Neural progenitor cell (in vitro differentiated cells): ENCODE measurements around the gene PARD6A. TPM values are rescaled to one million over a fixed set of nuclear protein-coding genes. Genes with fewer than 3 reads are reported as not detected.

Experiments used
- DNase-seq: peaks from one replicate; pipeline ENCODE4 v3.0.0-alpha.2; 2016; ENCODE audit warnings: low spot score
- H2AFZ ChIP-seq: fragments of 200-600 bp; sonication (generic); replicated peaks from 2 replicates; pipeline ENCODE4 v1.6.1; 2016; ENCODE audit warnings: antibody characterized with exemption
- H3F3A ChIP-seq: fragments of 200-600 bp; sonication (generic); 2 replicates; pipeline ENCODE4 v1.6.1; 2016; ENCODE audit warnings: antibody characterized with exemption, low read depth
- H3K27ac ChIP-seq: fragments of 200-600 bp; sonication (generic); 2 replicates; pipeline ENCODE4 v1.5.1; 2016; ENCODE audit warnings: mild to moderate bottlenecking
- H3K27me3 ChIP-seq: fragments of 200-600 bp; sonication (generic); 2 replicates; pipeline ENCODE4 v1.6.1; 2016; ENCODE audit warnings: mild to moderate bottlenecking, moderate library complexity
- H3K36me3 ChIP-seq: fragments of 200-600 bp; sonication (generic); 2 replicates; pipeline ENCODE4 v1.5.1; 2016
- H3K4me1 ChIP-seq: fragments of 200-600 bp; sonication (generic); 2 replicates; pipeline ENCODE4 v1.6.1; 2016; ENCODE audit warnings: mixed run types
- H3K4me2 ChIP-seq: fragments of 200-600 bp; sonication (generic); 2 replicates; pipeline ENCODE4 v1.6.1; 2016
- H3K4me3 ChIP-seq: fragments of 200-600 bp; sonication (generic); 2 replicates; pipeline ENCODE4 v1.5.1; 2016
- H3K79me2 ChIP-seq: fragments of 200-600 bp; sonication (generic); 2 replicates; pipeline ENCODE4 v1.6.1; 2016; ENCODE audit warnings: low read depth
- H3K9ac ChIP-seq: fragments of 200-600 bp; sonication (generic); 2 replicates; pipeline ENCODE4 v1.6.1; 2016
- H3K9me3 ChIP-seq: fragments of 200-600 bp; sonication (generic); 2 replicates; pipeline ENCODE4 v1.5.1; 2016; ENCODE audit warnings: low read depth
- H4K20me1 ChIP-seq: fragments of 200-600 bp; sonication (generic); 2 replicates; pipeline ENCODE4 v1.6.1; 2016; ENCODE audit warnings: low read depth
- H3K27ac Mint-ChIP-seq: 3 replicates; pipeline ENCODE4 v1.8.0; 2021; ENCODE audit warnings: mixed read lengths
- H3K27me3 Mint-ChIP-seq: 2 replicates; pipeline ENCODE4 v1.8.0; 2022; ENCODE audit warnings: low read depth, mild to moderate bottlenecking, inconsistent platforms, moderate library complexity, mixed read lengths; ENCODE audit not compliant: insufficient read depth
- H3K36me3 Mint-ChIP-seq: 3 replicates; pipeline ENCODE4 v1.8.0; 2021; ENCODE audit warnings: mixed read lengths
- H3K4me1 Mint-ChIP-seq: 3 replicates; pipeline ENCODE4 v1.8.0; 2021; ENCODE audit warnings: mixed read lengths
- H3K4me3 Mint-ChIP-seq: 3 replicates; pipeline ENCODE4 v1.8.0; 2021; ENCODE audit warnings: mild to moderate bottlenecking, moderate library complexity, mixed read lengths
- H3K9me3 Mint-ChIP-seq: 3 replicates; pipeline ENCODE4 v1.8.0; 2020; ENCODE audit warnings: mixed read lengths
- CTCF ChIP-seq: fragments of 200-600 bp; sonication (generic); IDR thresholded peaks from 2 replicates; pipeline ENCODE4 v1.5.1; 2017; ENCODE audit warnings: antibody characterized with exemption, mild to moderate bottlenecking
- EZH2 ChIP-seq: fragments of 200-600 bp; sonication (generic); IDR thresholded peaks from 2 replicates; pipeline ENCODE4 v1.6.1; 2017; ENCODE audit warnings: antibody characterized with exemption, mild to moderate bottlenecking, moderate library complexity
- EZH2phosphoT487 ChIP-seq: fragments of 200-600 bp; sonication (generic); IDR thresholded peaks from 2 replicates; pipeline ENCODE4 v1.6.1; 2017; ENCODE audit warnings: antibody characterized with exemption
- total RNA-seq: library from RNA; depleted of rRNA; stranded (reverse); fragments of >200 nt; gene quantifications from 2 replicates; pipeline ENCODE4 v1.2.3, GENCODE V29; 2015; ENCODE audit warnings: low replicate concordance

The PARD6A gene
- total RNA-seq, 1 donor from 2014 or later: 2.7 TPM

- Histone ChIP-seq H3K4me3 (no peak overlapping the region), H4K20me1 (peaks cover 30% of the 10 kb centered on the region), H3K4me1 (no peaks in the 10 kb centered on the region), H3K36me3 (no peaks in the 10 kb centered on the region), H3K9me3 (no peaks in the 10 kb centered on the region), H3F3A (no peaks in the 10 kb centered on the region), H3K4me2 (no peak overlapping the region), H3K9ac (no peak overlapping the region), H3K27ac (no peak overlapping the region), H3K79me2 (peaks cover 86% of the 10 kb centered on the region), H3K27me3 (no peaks in the 10 kb centered on the region), H2AFZ (no peak overlapping the region)
- Mint-ChIP-seq H3K4me3 (no peak overlapping the region), H3K9me3 (no peaks in the 10 kb centered on the region), H3K27me3 (no peaks in the 10 kb centered on the region), H3K36me3 (peaks cover 7% of the 10 kb centered on the region), H3K27ac (no peak overlapping the region), H3K4me1 (peaks cover 7% of the 10 kb centered on the region)
- no peak for DNase-seq
- no peak for TF ChIP-seq CTCF
- no peak for TF ChIP-seq EZH2phosphoT487
- TF ChIP-seq EZH2: no peak
Observed at GRCh38 chr16:67704110-67704509, 43.4 kb downstream of the PARD6A start.

- Mint-ChIP-seq H3K27me3 (no peaks in the 10 kb centered on the region), H3K27ac (no peak overlapping the region), H3K9me3 (no peaks in the 10 kb centered on the region), H3K4me1 (no peaks in the 10 kb centered on the region), H3K4me3 (no peak overlapping the region), H3K36me3 (peaks cover 16% of the 10 kb centered on the region)
- Histone ChIP-seq H3K9me3 (no peaks in the 10 kb centered on the region), H3K79me2 (peaks cover 71% of the 10 kb centered on the region), H3K4me3 (no peak overlapping the region), H3K27me3 (no peaks in the 10 kb centered on the region), H3K36me3 (no peaks in the 10 kb centered on the region), H3K9ac (no peak overlapping the region), H4K20me1 (peaks cover 29% of the 10 kb centered on the region), H3F3A (no peaks in the 10 kb centered on the region), H3K27ac (no peak overlapping the region), H3K4me2 (no peak overlapping the region), H2AFZ (no peak overlapping the region), H3K4me1 (no peaks in the 10 kb centered on the region)
- DNase-seq: no peak
- TF ChIP-seq EZH2 (no peak), CTCF (no peak), EZH2phosphoT487 (no peak)
Observed at GRCh38 chr16:67707210-67707609, 46.5 kb downstream of the PARD6A start.

GRCh38 chr16:67707790-67708189 lies 47.0 kb downstream of the PARD6A start:
- no peak for DNase-seq
- no peak for TF ChIP-seq CTCF
- no peak for TF ChIP-seq EZH2
- TF ChIP-seq EZH2phosphoT487: no peak
- H3K27ac Mint-ChIP-seq: no peak overlapping the region

More at GRCh38 chr16:67707790-67708189, 47.0 kb downstream of the PARD6A start:
- Histone ChIP-seq H3K36me3 (no peaks in the 10 kb centered on the region), H3K9me3 (no peaks in the 10 kb centered on the region), H3K27ac (no peak overlapping the region), H3F3A (no peaks in the 10 kb centered on the region), H3K79me2 (peaks cover 67% of the 10 kb centered on the region), H3K4me1 (no peaks in the 10 kb centered on the region), H3K4me3 (no peak overlapping the region), H4K20me1 (peaks cover 29% of the 10 kb centered on the region), H3K27me3 (no peaks in the 10 kb centered on the region), H2AFZ (no peak overlapping the region), H3K9ac (no peak overlapping the region), H3K4me2 (no peak overlapping the region)
- Mint-ChIP-seq H3K9me3 (no peaks in the 10 kb centered on the region), H3K27me3 (no peaks in the 10 kb centered on the region), H3K4me1 (no peaks in the 10 kb centered on the region), H3K36me3 (peaks cover 16% of the 10 kb centered on the region), H3K4me3 (no peak overlapping the region)
